ENCODE measurements around the gene MTFR1L. TPM values are rescaled to one million over a fixed set of nuclear protein-coding genes. Genes with fewer than 3 reads are reported as not detected.

MTFR1L gene
- total RNA-seq, 1 donor from 2014 or later: 34.6 TPM

DNA sequence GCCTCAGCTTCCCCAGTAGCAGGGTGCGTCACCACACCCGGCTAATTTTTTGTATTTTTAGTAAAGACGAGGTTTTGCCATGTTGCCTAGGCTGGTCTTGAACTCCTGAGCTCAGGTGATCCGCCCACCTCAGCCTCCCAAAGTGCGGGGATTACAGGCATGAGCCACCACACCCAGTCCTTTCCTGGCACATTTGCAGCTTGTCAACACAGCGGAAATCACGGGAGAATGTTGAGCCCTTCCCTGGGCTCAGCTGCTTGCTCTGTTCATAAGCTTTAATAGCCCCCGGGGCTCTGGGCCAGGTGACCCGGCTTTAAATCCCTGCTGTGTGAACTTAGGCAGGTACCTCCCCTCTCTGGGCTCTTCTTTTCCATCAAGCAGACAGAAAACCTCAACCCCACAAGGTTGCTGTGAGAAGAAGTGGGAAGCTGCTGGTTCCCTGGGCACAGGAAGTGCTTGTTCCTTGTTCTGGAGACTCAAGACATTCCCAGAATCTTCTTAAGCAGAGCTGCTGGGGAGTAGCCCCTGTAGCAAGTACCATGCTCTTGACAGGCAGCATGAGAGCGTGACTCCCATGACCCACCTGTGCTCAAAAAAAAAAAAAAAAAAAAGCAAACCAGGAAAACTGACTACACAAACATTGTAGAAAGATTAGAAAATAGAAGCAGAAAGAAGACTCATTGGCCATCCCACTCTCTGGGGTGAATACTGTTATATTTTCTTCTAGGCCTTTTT, 34.3 kb upstream of the MTFR1L start:
- intact Hi-C loops (cut with micrococcal nuclease): no loop called here
- POLR2A ChIA-PET: interaction anchor here (0.6 to 0.7 kb wide), 2 partner anchors 9 to 170 kb away, joined by 4 read pairs; no protein-coding TSS in a partner anchor
- DNase-seq (no peak), ATAC-seq (ENCODE audit: low read depth) (no peak)
- Mint-ChIP-seq H3K4me1 (no peaks in the 10 kb centered on the region), H3K27me3 (no peaks in the 10 kb centered on the region), H3K36me3 (ENCODE audit: low read depth) (no peaks in the 10 kb centered on the region), H3K9me3 (no peaks in the 10 kb centered on the region), H3K27ac (no peak overlapping the region), H3K4me3 (no peak overlapping the region)
- TF ChIP-seq, protein P1, sequence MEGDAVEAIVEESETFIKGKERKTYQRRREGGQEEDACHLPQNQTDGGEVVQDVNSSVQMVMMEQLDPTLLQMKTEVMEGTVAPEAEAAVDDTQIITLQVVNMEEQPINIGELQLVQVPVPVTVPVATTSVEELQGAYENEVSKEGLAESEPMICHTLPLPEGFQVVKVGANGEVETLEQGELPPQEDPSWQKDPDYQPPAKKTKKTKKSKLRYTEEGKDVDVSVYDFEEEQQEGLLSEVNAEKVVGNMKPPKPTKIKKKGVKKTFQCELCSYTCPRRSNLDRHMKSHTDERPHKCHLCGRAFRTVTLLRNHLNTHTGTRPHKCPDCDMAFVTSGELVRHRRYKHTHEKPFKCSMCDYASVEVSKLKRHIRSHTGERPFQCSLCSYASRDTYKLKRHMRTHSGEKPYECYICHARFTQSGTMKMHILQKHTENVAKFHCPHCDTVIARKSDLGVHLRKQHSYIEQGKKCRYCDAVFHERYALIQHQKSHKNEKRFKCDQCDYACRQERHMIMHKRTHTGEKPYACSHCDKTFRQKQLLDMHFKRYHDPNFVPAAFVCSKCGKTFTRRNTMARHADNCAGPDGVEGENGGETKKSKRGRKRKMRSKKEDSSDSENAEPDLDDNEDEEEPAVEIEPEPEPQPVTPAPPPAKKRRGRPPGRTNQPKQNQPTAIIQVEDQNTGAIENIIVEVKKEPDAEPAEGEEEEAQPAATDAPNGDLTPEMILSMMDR (IDR thresholded peaks at IDR 0.05): no peak
- CTCF ChIA-PET: no interaction called here

DNA sequence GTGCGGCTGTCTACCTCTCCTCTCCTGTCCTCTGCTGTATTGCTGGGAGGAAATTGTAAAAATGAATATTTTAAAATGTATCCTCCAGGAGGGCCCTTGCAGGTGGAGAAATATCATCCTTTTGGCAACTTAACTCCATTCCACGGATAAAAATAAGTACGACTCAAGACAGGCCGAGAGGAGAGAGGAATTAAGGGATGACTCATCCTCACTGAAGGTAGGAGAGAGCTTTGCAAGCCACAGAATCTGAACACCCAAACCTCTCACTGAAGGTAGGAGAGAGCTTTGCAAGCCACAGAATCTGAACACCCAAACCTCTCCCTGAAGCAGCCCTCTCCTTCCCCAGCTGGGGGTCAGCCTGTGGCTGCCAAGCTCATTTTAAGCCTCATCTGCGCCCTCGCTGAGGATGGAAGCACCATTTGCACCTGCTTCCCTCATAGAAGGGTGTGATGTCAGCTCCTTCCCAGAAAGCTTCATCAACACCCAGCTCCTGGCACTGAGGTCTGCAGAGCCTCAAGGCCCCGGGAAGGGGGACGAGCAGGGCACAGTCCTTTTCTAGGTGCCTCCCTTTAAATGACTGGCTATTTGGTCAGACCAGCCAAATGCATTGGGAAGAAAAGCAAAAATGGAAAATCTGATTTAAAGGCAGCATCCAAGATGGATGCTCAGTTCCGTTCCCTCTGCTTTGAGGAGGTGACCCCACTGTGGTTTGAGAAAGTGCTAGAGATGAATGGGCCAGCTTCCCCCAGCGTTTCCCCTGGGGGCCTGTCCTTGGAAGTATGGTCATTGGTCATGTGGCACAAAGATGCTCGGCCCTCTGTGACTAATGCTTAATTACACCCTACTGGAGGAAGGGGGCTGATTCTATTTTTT, 32.6 kb upstream of the MTFR1L start:
- H3K4me3 Mint-ChIP-seq: no peak overlapping the region
- intact Hi-C loops (cut with micrococcal nuclease): no loop called here
- CTCF ChIA-PET: no interaction called here
- POLR2A ChIA-PET: no interaction called here
- no peak overlapping the region for H3K27ac Mint-ChIP-seq
- H3K4me1 Mint-ChIP-seq: no peaks in the 10 kb centered on the region
- ATAC-seq (ENCODE audit: low read depth) (no peak), DNase-seq (no peak)
- TF ChIP-seq, protein P1 (IDR thresholded peaks at IDR 0.05): no peak
- no peaks in the 10 kb centered on the region for H3K9me3 Mint-ChIP-seq
- H3K27me3 Mint-ChIP-seq: no peaks in the 10 kb centered on the region
- H3K36me3 Mint-ChIP-seq (ENCODE audit: low read depth): no peaks in the 10 kb centered on the region

DNA sequence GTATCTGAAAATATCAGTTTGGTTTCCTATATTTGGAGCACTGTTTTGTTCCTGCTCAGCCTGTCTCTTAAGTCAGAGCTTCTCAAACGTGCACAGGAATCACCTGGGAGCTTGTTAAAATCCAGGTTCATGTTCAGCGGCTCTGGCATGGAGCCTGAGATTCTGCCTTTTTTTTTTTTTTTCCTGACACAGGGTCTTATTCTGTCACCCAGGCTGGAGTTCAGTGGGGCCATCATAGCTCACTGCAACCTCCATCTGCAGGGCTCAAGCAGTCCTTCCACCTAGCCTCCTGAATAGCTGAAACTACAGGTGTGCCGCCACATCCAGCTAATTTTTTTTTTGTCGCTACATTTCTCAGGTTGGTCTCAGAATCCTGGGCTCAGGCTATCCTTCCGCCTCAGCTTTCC, 32.0 kb upstream of the MTFR1L start:
- CTCF ChIA-PET: no interaction called here

DNA sequence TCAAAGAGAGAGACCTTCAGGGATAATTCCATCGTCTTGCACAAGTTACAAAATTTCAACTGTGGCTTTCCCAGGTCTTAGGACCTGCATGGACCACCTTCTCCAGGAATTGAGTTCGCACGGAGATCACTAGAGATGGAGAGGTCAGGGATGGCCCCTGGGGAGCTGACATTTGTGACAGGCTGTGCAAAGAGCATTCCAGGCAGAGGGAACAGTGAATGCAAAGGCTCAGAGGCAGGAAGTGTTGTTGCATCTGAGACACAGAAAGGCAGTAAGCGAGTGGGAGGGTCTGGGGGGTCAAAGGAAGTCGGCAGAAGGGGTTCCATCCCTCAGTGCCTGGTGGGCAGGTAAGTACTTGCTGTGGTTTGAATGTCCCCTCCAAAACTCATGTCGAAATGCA, 29.3 kb upstream of the MTFR1L start:
- intact Hi-C loops (cut with micrococcal nuclease): no loop called here
- ATAC-seq (ENCODE audit: low read depth) (no peak), DNase-seq (no peak)
- TF ChIP-seq, protein P1 (IDR thresholded peaks at IDR 0.05): no peak
- CTCF ChIA-PET: no interaction called here
- Mint-ChIP-seq H3K27me3 (no peaks in the 10 kb centered on the region), H3K27ac (no peak overlapping the region), H3K9me3 (no peaks in the 10 kb centered on the region), H3K4me3 (no peak overlapping the region), H3K4me1 (no peaks in the 10 kb centered on the region), H3K36me3 (ENCODE audit: low read depth) (no peaks in the 10 kb centered on the region)
- POLR2A ChIA-PET: no interaction called here

More for the DNA sequence above, 32.0 kb upstream of the MTFR1L start:
- no peak for DNase-seq
- H3K9me3 Mint-ChIP-seq: no peaks in the 10 kb centered on the region
- POLR2A ChIA-PET: no interaction called here
- intact Hi-C loops (cut with micrococcal nuclease): no loop called here
- H3K36me3 Mint-ChIP-seq (ENCODE audit: low read depth): no peaks in the 10 kb centered on the region
- no peaks in the 10 kb centered on the region for H3K27me3 Mint-ChIP-seq
- H3K4me1 Mint-ChIP-seq: no peaks in the 10 kb centered on the region
- no peak overlapping the region for H3K27ac Mint-ChIP-seq
- H3K4me3 Mint-ChIP-seq: no peak overlapping the region
- TF ChIP-seq, protein P1 (IDR thresholded peaks at IDR 0.05): no peak
- ATAC-seq (ENCODE audit: low read depth): no peak

DNA sequence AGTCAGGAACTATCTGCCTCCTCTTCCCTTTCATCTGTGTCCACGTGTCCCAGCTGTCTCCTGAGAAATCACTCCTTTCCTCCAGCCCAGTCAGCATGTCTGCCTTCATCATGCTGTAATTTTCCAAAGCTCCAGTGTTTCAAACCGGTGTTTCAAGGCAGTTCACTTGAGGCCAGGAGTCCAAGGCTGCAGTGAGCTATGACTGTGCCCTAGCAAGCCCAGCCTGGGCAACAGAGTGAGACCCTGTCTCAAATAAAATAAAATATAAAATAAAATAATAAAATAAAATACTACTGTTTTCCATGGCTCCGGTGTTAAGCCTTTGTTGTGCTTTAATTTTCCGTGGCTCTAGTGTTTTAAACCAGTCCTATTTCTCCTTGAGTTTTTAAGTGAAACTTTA, 27.6 kb upstream of the MTFR1L start:
- H3K27me3 Mint-ChIP-seq: no peaks in the 10 kb centered on the region
- POLR2A ChIA-PET: no interaction called here
- H3K27ac Mint-ChIP-seq: no peak overlapping the region
- CTCF ChIA-PET: no interaction called here
- ATAC-seq (ENCODE audit: low read depth) (no peak), DNase-seq (no peak)
- no peaks in the 10 kb centered on the region for H3K9me3 Mint-ChIP-seq
- H3K36me3 Mint-ChIP-seq (ENCODE audit: low read depth): no peaks in the 10 kb centered on the region
- no peak overlapping the region for H3K4me3 Mint-ChIP-seq
- intact Hi-C loops (cut with micrococcal nuclease): no loop called here
- H3K4me1 Mint-ChIP-seq: peaks cover 3% of the 10 kb centered on the region
- TF ChIP-seq, protein P1 (IDR thresholded peaks at IDR 0.05): no peak
